GM12872 (cell line): ENCODE results near the gene POLQ.

Experiments
- TF ChIP-seq, protein P1 (sequence below): IDR thresholded peaks from 3 replicates; pipeline ENCODE4 v1.5.1; 2011; ENCODE audit warnings: low read depth, mild to moderate bottlenecking, low read length, moderate library complexity; ENCODE audit not compliant: insufficient read depth

POLQ gene

GRCh38 chr3:121545574-121546455 is at the start of gene POLQ:
Gene POLQ (minus strand): TSS chr3:121545988. CDS start chr3:121545877, 111 bp downstream.
- TF ChIP-seq, protein P1, sequence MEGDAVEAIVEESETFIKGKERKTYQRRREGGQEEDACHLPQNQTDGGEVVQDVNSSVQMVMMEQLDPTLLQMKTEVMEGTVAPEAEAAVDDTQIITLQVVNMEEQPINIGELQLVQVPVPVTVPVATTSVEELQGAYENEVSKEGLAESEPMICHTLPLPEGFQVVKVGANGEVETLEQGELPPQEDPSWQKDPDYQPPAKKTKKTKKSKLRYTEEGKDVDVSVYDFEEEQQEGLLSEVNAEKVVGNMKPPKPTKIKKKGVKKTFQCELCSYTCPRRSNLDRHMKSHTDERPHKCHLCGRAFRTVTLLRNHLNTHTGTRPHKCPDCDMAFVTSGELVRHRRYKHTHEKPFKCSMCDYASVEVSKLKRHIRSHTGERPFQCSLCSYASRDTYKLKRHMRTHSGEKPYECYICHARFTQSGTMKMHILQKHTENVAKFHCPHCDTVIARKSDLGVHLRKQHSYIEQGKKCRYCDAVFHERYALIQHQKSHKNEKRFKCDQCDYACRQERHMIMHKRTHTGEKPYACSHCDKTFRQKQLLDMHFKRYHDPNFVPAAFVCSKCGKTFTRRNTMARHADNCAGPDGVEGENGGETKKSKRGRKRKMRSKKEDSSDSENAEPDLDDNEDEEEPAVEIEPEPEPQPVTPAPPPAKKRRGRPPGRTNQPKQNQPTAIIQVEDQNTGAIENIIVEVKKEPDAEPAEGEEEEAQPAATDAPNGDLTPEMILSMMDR = no peak

GRCh38 chr3:121594850-121595249 is 49.1 kb upstream of the POLQ start:
- TF ChIP-seq, protein P1 = no peak

DNA sequence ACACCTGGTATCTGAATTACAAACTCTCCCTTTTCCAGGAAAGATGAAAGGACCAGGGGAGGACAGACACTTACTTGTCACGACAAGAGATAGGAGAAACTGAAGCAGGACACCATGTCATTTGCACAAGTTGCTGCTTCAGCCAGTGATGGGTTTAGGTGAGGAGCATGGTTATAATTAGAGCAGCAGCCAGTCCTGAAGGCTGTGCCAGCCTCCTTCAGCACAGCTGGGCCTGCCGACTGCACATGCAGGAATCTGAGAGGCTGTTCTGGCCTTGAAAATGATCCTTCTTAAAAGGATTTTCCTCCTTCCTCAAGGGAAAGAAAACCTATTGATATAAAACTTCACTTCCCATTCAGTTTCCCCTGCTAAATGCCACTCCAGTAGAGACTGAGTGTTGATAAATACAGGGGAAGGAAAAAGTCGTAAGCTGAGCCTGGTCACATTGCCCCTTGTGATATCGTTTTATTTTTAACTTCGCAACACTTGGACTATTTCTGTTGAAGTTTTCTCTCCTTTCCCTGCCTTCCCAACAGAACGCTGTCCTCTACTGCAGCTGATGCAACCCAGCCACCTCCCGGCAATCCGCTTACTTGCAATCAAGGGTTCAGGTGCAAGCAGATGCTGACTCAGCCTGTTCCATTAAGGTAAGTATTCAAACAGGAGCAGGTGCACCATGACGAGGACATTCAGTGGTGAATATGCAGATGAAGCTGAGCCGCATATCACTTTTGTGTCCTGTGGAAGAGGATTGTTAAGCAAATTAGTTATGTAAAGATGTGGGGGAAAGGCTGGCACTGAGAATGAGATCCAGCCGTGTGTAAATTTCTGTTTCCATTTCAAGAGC is 47.3 kb upstream of the POLQ start, which contains the start of gene FBXO40:
TSS of gene FBXO40 (plus strand) at position 524 of the 847 bp plus-strand sequence. CDS start 27,197 bp downstream, outside the sequence.
- TF ChIP-seq, protein P1 = no peak

DNA sequence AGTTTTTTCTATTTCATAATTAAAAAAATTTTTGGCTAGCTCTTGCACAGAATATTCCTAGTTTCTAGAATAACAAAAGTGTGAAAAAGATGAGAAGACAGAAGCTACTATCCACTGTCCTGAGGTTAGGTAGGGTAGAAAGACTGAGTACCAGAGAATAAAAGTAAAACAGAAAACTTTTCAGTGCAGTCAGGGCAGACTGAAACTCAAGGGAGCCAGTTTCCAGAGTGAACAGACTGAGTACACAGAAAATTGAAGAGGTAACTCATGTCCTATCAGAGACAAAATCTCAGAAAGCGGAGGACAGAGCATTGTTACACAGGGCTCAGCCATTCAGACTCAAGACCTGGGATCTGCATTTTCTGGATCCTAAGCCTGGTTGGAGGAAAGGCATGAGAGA is 38.6 kb upstream of the POLQ start:
- TF ChIP-seq, protein P1 = no peak

GRCh38 chr3:121581691-121582090 is 35.9 kb upstream of the POLQ start:
- TF ChIP-seq, protein P1 = no peak

- TF ChIP-seq, protein P1 = no peak
Measured at GRCh38 chr3:121574449-121574848, 28.7 kb upstream of the POLQ start.

- TF ChIP-seq, protein P1 = no peak
Measured at GRCh38 chr3:121567649-121568048, 21.9 kb upstream of the POLQ start, which contains the start of gene ARGFX. Gene ARGFX (plus strand): TSS chr3:121567949. CDS start chr3:121570714, 2,765 bp downstream.
